NB4 (cell line): ENCODE data around the gene TMCO4.
"Not testable (repeated sequence)": the region's sequence is repeated elsewhere in the genome, so short reads cannot be mapped to it uniquely, and the experiment has no call there.

Experiments used
- DNase-seq: peaks from one replicate; pipeline ENCODE4 v3.0.0; 2010; ENCODE audit warnings: low read depth
- H3K4me3 ChIP-seq: one replicate; pipeline ENCODE4 v1.5.1; 2011; ENCODE audit warnings: mild to moderate bottlenecking, low read depth, low read length, moderate library complexity
- MAX ChIP-seq: IDR thresholded peaks from 2 replicates; pipeline ENCODE4 v1.6.1; 2011; ENCODE audit warnings: low read depth, low read length
- MYC ChIP-seq: IDR thresholded peaks from 2 replicates; pipeline ENCODE4 v1.6.1; 2011; ENCODE audit warnings: low read depth, low read length
- POLR2A ChIP-seq: IDR thresholded peaks from 2 replicates; pipeline ENCODE4 v1.6.1; 2011; ENCODE audit warnings: mild to moderate bottlenecking; ENCODE audit not compliant: insufficient read length; ENCODE audit errors: extremely low read depth
- TF ChIP-seq, protein P1 (sequence below): IDR thresholded peaks from one replicate; pipeline ENCODE4 v1.5.1; 2012; ENCODE audit warnings: low read depth, low read length

TMCO4 gene

GRCh38 chr1:19636065-19636464 is 163.7 kb downstream of the TMCO4 start:
- H3K4me3 ChIP-seq = no peak overlapping the region
- no peak for DNase-seq
- TF ChIP-seq, protein P1, sequence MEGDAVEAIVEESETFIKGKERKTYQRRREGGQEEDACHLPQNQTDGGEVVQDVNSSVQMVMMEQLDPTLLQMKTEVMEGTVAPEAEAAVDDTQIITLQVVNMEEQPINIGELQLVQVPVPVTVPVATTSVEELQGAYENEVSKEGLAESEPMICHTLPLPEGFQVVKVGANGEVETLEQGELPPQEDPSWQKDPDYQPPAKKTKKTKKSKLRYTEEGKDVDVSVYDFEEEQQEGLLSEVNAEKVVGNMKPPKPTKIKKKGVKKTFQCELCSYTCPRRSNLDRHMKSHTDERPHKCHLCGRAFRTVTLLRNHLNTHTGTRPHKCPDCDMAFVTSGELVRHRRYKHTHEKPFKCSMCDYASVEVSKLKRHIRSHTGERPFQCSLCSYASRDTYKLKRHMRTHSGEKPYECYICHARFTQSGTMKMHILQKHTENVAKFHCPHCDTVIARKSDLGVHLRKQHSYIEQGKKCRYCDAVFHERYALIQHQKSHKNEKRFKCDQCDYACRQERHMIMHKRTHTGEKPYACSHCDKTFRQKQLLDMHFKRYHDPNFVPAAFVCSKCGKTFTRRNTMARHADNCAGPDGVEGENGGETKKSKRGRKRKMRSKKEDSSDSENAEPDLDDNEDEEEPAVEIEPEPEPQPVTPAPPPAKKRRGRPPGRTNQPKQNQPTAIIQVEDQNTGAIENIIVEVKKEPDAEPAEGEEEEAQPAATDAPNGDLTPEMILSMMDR = no peak
- no peak for TF ChIP-seq POLR2A
- TF ChIP-seq MYC = no peak
- TF ChIP-seq MAX = no peak

- TF ChIP-seq POLR2A = no peak
- no peak for DNase-seq
- H3K4me3 ChIP-seq = no peak overlapping the region
Measured at GRCh38 chr1:19635646-19636045, 164.1 kb downstream of the TMCO4 start.

- DNase-seq, H3K4me3 ChIP-seq: not testable (repeated sequence)
Measured at GRCh38 chr1:19635064-19635463, 164.7 kb downstream of the TMCO4 start.

- TF ChIP-seq MAX (no peak), MYC (no peak), POLR2A (no peak)
- TF ChIP-seq, protein P1 = no peak
- no peak for DNase-seq
Measured at GRCh38 chr1:19633106-19633505, 166.6 kb downstream of the TMCO4 start.

More at GRCh38 chr1:19633106-19633505, 166.6 kb downstream of the TMCO4 start:
- no peak overlapping the region for H3K4me3 ChIP-seq
